ENCODE data around the gene SYTL4.
A peak's percentile ranks its signal among the peaks of the same experiment; 100 is the strongest.

Gene SYTL4

DNA sequence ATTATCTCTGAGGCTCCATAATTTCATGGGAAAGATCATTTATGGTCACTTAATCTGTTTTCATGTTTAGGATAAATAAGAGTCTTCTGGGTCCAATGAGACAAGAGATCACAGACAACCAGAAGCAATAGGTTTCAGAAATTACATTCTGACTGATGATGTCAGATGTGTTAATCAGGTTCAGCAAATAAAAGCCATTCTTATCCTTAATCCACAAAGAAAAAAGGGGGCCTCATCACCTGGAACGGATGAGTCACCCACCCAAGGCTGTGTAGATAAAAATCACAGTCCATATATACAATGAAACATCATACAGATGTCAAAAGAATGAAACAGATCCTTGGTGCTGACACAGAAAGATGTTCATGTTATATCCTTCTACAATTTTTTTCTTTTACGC, 36.6 kb downstream of the SYTL4 start:
- DNase-seq (ENCODE audit: low read depth), result no peak

DNA sequence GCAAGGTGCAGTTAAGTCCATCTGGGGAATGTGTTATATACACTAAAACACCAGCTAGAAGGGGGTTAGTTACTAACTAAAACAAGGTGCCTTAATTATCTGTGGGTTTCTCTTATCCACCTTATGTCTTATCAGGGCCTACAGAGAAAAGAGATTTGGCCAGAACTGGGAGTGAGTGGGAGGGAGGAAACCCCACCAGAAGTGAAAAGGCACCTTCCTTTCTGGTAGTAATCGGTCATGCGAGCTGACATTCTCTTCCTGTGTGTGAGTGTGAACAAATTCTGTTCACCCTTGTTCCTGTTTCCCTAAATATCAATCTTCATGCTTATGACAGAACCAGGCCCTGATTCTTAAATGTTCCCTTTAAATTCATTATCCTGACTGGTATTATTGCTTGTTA, 44.4 kb downstream of the SYTL4 start:
- DNase-seq (ENCODE audit: low read depth), result no peak

DNA sequence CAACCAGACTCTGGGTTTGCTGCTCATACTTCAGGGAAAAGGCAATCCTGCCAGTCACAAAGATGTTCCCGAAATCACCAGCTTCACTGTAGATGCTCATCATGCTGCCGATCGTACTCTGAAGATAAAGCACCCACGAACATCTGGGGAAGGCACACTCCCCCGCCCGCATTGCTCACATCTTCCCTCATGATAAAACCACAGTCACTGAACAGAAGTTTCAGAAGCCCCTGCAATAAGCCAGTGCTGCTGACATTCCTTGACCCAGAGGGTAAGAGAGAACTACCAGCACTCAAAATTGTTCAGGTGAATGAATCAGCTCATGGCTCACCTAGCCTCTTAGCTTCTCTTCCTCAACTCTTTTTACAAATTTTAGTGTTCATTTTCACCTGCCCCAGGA, 44.8 kb downstream of the SYTL4 start:
- no peak for DNase-seq (ENCODE audit: low read depth)

DNA sequence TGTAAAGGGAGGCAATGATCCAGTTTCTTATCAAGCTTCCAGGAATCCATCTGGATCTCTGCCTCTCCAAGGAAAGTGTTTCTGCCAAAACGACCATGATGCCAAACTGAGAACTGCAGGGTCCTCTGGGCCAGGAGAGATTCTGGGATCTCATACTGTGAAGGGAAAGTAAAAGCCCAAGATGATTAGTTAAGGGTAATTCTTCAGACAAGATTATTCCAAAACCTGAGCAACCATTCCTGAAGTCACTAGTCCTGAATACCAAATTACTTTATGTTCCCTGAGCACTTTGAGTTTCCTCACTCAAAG, 46.0 kb downstream of the SYTL4 start:
- DNase-seq (ENCODE audit: low read depth), result no peak

DNA sequence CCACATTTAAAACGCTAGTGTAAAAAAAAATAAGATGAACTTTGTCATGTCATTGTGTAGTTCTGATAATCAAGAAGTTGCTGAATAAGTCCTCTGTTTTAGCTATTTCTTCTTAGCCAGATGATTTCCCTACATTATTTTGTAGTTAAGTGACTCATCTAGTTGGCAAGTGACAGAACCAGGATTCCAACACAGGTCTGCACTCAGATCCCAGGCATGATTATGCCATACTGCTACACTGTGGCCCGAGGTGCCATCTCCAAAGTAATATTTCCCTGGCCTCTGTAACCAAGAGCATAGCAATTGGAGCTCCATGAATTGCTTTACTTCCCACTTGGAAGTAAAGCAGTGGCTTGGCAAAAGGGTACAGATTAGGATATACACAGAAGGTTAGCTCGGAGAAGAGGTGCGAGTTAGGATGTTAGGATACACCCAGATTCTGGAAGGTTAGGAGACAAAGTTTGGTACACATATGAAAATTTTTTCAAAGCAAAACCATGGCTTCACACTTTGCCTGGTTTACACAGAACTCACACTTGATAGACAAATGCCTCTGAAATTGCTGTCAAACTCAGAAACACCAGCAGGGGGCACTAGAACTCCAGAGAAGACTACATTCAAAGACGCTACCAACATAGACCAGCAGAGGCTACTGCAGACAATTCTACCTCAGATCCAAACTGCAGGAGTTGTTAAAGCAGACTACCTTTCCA, 46.5 kb downstream of the SYTL4 start:
- DNase-seq (ENCODE audit: low read depth), result peak; percentile 36

DNA sequence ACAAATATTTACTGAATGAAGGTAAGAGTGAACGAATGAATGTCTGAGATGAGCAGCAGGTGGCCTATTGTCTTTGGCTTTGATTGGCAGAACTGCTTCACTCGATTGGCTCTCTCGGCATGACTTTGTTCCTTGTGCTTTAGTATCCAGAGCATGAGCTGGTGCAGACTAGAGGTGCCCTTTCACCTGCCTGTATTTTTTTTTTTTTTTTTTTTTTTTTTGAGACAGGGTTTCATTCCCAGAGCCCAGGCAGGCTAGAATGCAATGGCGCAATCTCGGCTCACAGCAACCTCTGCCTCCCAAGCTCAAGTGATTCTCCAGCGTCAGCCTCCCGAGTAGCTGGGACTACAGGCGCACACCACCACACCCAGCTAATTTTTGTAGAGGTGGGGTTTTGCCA, 49.0 kb downstream of the SYTL4 start:
- DNase-seq (ENCODE audit: low read depth), result no peak

DNA sequence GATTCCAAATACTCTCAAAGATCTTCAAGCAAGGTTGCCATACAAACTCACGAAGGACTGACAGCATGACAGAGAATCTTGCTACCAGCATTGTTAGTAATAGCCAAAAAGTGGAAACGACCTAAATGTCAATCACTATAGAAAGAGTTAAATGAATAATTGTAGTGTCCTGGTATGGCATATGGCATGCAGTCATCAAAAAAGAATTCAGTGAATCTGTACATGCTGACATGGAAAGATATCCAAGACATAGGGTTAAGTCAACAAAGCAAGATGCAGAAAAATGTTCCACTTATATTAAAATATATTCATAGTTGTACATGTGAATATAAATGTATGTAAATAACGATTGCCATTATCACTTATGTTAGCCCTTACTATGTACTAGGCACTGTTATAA, 50.3 kb downstream of the SYTL4 start:
- DNase-seq (ENCODE audit: low read depth), result no peak

DNA sequence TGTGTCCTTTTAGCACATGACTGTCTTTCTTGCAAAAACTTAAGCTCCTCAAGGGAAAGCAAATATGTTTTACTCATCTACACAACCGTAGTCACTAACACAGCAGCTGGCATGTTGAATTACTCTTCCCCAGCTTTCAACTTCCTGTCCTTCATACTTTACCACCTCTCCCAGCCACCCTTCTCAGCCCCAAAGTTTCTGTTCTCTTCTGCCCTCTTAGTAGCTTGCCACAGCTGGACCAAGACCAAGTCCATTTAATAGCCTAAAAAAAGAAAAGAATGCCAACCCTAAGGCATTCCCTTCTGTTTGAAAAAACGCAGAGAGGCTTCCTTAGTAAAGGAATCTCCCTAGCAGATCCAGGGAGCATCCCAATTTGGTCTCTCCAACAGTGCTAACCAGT, 51.2 kb downstream of the SYTL4 start:
- DNase-seq (ENCODE audit: low read depth), result no peak

DNA sequence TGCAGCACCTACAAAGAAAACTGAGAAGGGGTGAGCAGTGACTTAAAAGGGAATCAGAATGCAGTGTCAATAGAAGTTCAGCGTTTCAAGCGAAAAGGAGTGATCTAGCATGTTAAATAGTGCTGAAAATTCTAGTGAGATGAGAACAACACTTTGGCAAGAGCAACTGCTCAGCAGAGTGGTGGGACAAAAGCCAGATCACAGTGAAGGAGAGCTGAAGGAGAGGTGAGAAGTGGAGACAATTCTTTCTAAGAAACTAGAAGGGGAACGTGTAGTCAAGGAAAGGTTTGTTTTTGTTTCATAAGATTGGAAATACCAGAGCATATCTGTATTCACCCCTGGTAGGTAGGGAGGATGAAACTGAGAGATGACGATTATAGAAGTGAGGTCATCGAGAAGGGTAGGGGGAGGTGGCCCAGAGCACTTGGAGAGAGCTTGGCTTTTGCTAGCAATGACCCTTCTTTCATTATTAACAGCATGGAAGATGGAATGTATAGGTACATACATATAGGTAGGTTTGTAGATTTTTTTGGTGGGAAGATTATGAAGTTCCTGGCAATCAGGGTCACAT, 54.2 kb downstream of the SYTL4 start:
- no peak for DNase-seq (ENCODE audit: low read depth)

DNA sequence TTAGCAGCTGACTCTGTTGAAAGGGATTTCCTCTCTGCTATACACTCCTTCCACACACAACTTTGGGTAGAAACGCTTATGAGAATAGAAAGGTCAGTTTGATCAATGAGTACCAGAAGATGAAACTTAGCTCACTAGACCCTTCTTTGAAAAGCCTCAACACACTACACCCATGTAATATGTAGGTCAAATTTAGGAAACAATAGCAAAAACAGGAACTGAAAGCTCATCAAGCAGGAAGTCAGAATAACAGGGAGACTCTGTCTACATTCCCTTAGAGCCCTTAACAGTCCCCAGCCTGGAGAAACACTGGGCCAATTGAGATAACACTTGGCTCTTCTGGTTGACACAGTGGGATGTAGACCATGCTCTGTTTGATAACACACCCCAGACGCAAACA, 57.2 kb downstream of the SYTL4 start:
- no peak for DNase-seq (ENCODE audit: low read depth)

DNA sequence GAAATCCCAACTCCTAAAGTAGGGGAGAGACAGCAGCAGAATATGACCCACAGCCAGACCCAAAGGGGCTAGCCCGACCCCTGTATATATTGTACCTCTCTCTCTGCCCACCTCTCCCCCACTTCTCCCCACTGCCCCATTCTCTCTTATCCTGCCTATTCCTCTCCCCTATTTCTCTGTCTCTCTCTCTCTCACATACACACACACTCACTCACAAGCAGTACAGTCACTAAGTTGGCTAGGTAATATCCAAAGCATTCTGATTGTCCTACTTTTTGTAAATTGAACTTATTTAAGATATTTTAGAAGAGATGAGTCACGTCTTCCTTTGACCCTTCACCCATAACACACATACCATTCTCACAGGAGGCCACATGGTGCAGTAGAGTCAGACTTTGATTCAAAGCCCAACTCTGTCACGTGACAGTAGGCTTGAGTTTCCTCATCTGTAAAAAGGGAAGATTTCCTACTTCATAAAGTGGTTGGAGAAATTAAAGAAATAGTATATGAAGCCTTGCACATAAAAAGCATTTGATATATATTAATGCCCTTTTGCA, 58.4 kb downstream of the SYTL4 start:
- DNase-seq (ENCODE audit: low read depth), result no peak

DNA sequence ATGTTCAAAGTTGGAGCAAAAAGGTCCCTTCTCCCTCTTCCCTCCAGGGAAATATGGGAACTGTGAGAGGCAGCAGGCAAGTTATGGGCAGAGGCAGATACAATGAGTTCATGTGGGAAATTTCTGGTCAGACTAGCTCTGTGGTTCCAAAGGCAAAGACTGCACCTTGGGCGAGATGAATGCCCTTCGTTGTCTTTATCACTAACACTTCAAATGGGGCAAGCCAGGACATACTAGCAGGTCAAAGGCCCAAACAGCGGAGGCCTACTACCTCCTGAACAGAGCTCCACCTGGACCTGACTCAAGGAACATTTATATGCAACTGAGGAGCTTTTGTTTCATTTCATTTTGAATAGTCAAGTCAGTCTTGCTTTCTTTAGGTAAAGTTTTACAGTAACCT, 59.0 kb downstream of the SYTL4 start:
- DNase-seq (ENCODE audit: low read depth), result no peak

DNA sequence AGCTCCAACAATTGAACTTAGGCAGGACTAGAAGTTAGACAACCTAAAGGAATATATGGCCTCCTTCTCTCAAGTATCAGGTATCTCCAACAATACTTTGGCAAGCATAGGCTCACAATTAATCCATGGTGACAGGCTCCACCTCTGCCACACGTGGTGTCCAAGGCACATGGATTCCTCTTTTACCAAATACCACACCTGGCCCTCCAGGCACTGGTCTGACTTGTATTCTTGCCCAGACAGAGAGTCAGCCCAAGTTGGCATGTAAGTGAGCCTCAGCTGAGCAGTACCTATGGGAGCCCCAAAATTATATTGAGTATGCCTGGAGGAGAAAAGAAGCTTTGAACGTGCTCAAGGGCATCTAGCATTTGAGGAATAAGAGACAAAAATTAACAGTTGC, 68.3 kb downstream of the SYTL4 start:
- DNase-seq (ENCODE audit: low read depth), result no peak

DNA sequence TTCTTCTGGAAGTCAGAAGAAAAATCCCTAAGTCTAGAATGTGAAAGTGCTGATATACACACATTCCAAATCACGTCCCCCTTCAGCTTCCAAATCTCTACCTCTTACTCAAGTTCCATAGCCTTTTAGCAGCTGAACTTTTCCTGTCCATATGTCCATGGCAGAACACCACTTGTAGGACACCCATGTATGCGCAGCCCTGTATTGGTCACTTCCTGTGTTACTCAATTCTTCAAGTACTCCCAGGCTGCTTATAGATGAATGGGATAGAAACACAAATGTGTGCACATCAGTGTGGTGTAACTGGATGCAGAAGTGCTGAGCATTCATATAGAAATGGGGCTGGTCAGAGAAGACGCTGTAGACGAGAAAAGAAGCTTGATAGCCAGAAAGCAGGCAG, 69.1 kb downstream of the SYTL4 start:
- no peak for DNase-seq (ENCODE audit: low read depth)

DNA sequence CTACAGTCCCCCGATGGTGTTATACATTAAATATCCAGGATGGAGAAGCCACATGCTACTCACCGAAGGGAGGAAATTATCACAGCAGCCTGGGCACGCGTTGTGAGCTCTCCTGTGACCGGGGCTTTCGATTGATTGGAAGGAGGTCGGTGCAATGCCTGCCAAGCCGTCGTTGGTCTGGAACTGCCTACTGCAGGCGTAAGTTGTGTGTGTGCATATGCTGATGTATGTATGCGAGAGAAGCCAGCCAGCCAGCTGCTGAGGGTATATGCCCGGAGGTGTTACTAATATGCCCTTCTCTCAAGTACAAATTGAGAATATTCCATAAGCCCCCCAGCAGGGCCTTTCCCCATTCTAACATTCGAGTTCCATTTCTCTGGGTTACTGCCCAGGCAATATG, 69.8 kb downstream of the SYTL4 start:
- no peak for DNase-seq (ENCODE audit: low read depth)

DNA sequence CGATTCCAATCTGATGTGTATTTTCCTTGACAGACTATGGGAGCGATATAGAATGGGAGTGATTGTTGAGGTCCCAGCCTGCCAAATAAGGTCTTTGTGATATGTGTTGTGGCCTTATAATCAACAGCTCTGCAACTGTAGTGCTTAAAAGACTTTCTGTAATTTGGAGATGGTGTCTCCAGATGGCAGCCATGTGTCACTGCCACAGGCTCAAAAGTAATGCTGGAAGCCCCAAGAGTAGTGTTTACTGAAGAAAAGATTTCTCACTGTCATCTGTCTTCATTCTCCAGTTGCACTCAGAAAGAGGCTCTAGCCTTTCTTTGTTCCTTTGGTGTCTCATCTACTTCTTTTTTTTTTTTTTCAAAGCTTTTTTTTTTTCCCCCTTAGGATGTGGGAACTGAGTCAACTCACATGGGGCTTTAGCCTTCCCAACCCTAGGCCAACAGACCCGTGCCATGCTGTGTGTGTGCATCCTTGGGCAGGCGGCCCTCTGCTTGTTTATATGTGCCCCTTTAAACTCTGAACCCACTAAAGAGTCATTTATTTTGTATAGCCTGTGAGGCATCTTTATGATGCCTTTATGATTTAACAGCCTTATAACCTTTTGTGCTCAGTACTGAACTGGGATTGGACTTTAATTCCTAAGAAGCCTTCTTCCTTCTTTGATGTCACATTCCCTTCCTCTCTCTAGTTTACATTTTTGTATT, 72.3 kb downstream of the SYTL4 start:
- DNase-seq (ENCODE audit: low read depth), result no peak

DNA sequence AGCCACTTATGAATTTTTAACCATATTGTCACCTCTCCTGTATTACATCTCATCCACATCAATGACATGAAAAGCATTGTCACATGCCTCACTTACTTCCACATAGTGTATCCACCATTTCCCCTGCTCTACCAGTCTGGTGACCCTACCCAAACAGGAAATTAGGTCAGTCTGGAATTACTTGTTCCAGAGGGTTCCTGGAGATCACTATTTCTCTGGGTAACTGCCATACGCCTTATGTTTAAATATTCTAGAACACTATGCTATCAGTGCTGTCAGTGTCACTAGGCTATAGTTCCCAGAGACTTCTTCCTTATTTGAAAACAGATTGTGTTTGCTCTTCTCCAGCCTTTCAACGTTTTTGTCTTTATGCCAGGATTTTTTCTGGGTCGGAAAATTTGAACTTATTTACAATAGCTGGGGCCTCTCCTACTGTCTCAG, 73.0 kb downstream of the SYTL4 start:
- no peak for DNase-seq (ENCODE audit: low read depth)

DNA sequence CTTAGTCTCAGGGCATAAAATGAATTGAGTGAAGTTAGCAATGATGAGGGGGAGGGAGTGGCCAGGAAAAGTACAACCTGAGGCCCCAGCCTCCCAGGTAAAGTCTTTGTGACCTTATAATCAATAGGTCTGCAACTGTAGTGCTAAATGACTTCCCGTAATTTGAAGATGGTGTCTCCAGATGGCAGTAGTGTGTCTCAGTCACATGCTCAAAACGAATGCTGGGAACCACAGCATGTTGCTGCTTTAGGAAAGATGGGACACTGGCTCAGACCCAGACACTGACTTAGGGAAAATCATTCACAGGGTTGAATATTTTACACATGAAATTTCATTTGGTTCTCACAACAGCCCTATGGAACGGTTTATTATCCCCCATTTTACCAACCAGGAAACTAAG, 77.7 kb downstream of the SYTL4 start:
- DNase-seq (ENCODE audit: low read depth), result no peak

DNA sequence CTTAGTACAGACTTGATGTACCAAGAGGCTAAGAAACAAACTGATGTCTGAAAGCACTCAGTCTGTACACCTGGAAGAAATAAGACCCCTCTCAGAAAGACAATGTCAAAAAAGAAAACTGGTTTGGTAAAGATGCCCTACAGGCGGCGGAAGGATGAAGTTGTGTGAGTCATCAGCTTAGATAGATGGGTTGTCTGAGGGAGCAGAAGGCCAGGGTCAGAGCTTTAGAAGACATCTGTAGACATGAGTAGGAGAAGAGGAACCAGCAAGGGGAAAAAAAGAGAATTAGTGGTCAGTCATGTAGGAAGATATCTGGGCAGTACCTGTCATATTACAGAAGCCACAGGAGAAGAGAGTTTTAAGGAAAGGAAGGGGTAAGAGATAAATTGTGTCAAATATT, 79.7 kb downstream of the SYTL4 start:
- DNase-seq (ENCODE audit: low read depth), result no peak

DNA sequence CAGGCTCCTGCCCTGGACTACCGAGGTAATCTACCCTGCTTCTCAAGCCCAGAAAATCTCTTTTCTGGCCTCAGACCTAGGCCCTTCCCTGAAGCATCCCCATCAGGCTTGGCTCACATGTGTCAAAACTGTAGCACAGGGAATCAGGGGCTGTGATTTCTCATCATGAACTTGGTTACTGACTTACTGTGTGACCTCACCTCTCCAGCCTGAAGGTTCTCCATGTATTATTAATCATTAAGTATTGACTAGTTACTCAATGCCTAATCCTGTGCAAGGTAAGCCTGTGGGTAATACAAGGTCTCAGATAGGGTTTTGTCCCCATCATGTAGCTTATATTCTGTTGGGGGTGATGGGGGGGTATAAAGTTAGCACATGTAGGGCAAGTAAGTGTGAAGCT, 81.1 kb downstream of the SYTL4 start:
- no peak for DNase-seq (ENCODE audit: low read depth)

DNA sequence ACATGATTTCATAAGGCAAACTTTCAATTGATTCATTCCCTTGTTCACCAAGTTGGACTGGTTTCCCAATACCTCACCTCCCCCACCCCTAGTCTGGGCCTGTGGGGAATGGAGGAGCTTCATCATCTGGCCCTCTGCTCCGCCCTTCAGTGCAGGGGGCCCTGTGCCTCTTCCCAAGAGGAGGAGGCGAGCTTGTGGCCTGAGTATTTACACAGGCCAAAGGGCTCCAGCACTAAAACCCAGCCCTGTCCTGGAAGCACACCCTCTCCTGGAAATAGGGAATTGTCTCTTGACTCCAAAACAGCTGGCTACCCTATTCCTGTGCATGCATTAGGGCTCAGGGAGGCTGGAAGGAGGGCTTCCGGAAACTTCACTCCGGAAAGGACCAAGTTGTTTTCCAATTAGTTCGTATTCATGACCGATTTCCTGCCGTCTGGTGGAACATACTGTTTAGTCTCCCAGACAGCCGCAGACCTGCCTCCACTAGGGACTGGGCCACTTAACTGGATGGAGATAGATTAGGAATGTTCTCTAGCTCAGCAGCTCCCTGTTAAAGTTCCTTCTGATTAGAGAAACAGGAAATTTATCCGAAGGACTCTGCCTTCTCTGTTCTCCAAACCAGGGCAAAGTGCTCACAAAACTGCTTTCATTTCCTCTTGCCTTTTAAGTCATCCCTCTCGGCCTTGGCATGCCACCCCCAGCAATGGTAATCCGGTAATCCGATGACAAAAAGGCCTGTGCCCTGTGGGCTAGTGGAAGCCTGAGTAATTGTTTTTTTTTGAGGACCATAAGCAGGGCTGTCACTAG, 82.2 kb downstream of the SYTL4 start:
- DNase-seq (ENCODE audit: low read depth), result no peak
